Neural progenitor cell (in vitro differentiated cells): ENCODE data around the gene GOLGA5.

Experiments used
- CTCF ChIP-seq: fragments of 200-600 bp; sonication (generic); IDR thresholded peaks from 2 replicates; pipeline ENCODE4 v1.5.1; 2017; ENCODE audit warnings: antibody characterized with exemption, mild to moderate bottlenecking
- EZH2phosphoT487 ChIP-seq: fragments of 200-600 bp; sonication (generic); IDR thresholded peaks from 2 replicates; pipeline ENCODE4 v1.6.1; 2017; ENCODE audit warnings: antibody characterized with exemption

GRCh38 chr14:92844204-92844603 is 50.1 kb downstream of the GOLGA5 start:
- no peak for TF ChIP-seq CTCF
- TF ChIP-seq EZH2phosphoT487 = no peak
